HCT116 (cell line): ENCODE data around the gene ATP8B4. TPM values are rescaled to one million over a fixed set of nuclear protein-coding genes. Genes with fewer than 3 reads are reported as not detected.

Experiments used
- ATAC-seq: fragments of 200-7000 bp; cut with Tn5 transposase; 2 replicates; pipeline ENCODE4 v1.9.1; 2020; ENCODE audit warnings: mild to moderate bottlenecking, moderate library complexity
- BruUV-seq: library from RNA; stranded (reverse); fragments of 400-500 nt; replicated peaks from 2 replicates; lab custom pipeline; 2021; lab: Mats Ljungman, UMichigan
- CTCF ChIA-PET: fragments of 300-600 bp; sonication (Branson Sonifier 250); formaldehyde crosslinking; loops from one replicate; lab custom pipeline; 2021; ENCODE audit warnings: antibody characterized with exemption; lab: Charles Lee
- POLR2A ChIA-PET: fragments of 300-600, 350-600 bp; sonication (Branson Sonifier 250); formaldehyde crosslinking; loops from one replicate; lab custom pipeline; 2021; ENCODE audit warnings: antibody characterized with exemption; lab: Charles Lee
- RAD21 ChIA-PET, 2 experiments: fragments of 300-600 bp; sonication (Branson Sonifier 250); formaldehyde crosslinking; loops; one replicate each; lab custom pipeline; 2023; ENCODE audit warnings: low total read pairs in 2 of 2; ENCODE audit not compliant: uncharacterized antibody in 2 of 2, unreplicated experiment in 2 of 2, low non-redundant PET in 1 of 2; lab: Charles Lee
- DNase-seq: peaks from one replicate; pipeline ENCODE4 v3.0.0-alpha.2; 2010; ENCODE audit warnings: low read depth, low spot score
- H2AFZ ChIP-seq: fragments of 200-600 bp; shearing (Covaris generic), sonication (generic); 2 replicates; pipeline ENCODE4 v1.6.1; 2017; ENCODE audit warnings: low read depth, mixed run types, mixed read lengths, antibody characterized with exemption, low read length; ENCODE audit not compliant: poor library complexity, severe bottlenecking
- H3K27ac ChIP-seq: 2 replicates; pipeline ENCODE4 v1.5.1; 2012; ENCODE audit warnings: low read depth, low read length
- H3K27me3 ChIP-seq: fragments of 200-600 bp; sonication (generic); 2 replicates; pipeline ENCODE4 v1.6.1; 2016; ENCODE audit warnings: mixed run types, low read length, mixed read lengths; ENCODE audit not compliant: insufficient read depth
- H3K36me3 ChIP-seq, 2 experiments: fragments of 200-500 bp in 1 of 2; fragments of 200-600 bp in 1 of 2; sonication (Bioruptor generic) in 1 of 2; sonication (generic) in 1 of 2; 2 replicates each; pipeline versions ENCODE4 v1.5.1 to v1.6.1; 2014 to 2016; ENCODE audit warnings: low read length in 2 of 2, inconsistent platforms in 1 of 2, mixed read lengths in 1 of 2, mixed run types in 1 of 2; ENCODE audit not compliant: insufficient read depth in 2 of 2, control insufficient read depth in 1 of 2
- H3K4me1 ChIP-seq, 2 experiments: fragments of 200-600 bp in 1 of 2; sonication (generic) in 1 of 2; 2 replicates each; pipeline versions ENCODE4 v1.5.1 to v1.6.1; 2012 to 2017; ENCODE audit warnings: low read length in 2 of 2, inconsistent platforms in 1 of 2, mild to moderate bottlenecking in 1 of 2, mixed read lengths in 1 of 2, mixed run types in 1 of 2, moderate library complexity in 1 of 2; ENCODE audit not compliant: insufficient read depth in 2 of 2, control insufficient read depth in 1 of 2
- H3K4me2 ChIP-seq: fragments of 200-600 bp; sonication (generic); 2 replicates; pipeline ENCODE4 v1.6.1; 2017; ENCODE audit warnings: mixed run types, low read length, mixed read lengths
- H3K4me3 ChIP-seq, 2 experiments: fragments of 200-600 bp in 1 of 2; sonication (generic) in 1 of 2; replicated peaks in 1 of 2; 2 replicates each; pipeline ENCODE4 v1.5.1; 2011 to 2016; ENCODE audit warnings: low read length in 2 of 2, control low read depth in 1 of 2, low read depth in 1 of 2, mild to moderate bottlenecking in 1 of 2, mixed read lengths in 1 of 2, mixed run types in 1 of 2
- H3K79me2 ChIP-seq: fragments of 200-600 bp; sonication (generic); 2 replicates; pipeline ENCODE4 v1.6.1; 2017; ENCODE audit warnings: mild to moderate bottlenecking, mixed run types, low read length, moderate library complexity, mixed read lengths; ENCODE audit not compliant: insufficient read depth
- H3K9ac ChIP-seq: fragments of 200-600 bp; sonication (generic); 2 replicates; pipeline ENCODE4 v1.6.1; 2016; ENCODE audit warnings: low read length, mixed read lengths
- H3K9me2 ChIP-seq: fragments of 200-600 bp; sonication (generic), shearing (Covaris generic); 2 replicates; pipeline ENCODE4 v1.6.1; 2017; ENCODE audit warnings: mixed run types, mild to moderate bottlenecking, moderate library complexity; ENCODE audit not compliant: insufficient read depth
- H3K9me3 ChIP-seq, 2 experiments: fragments of 200-500 bp in 1 of 2; fragments of 200-600 bp in 1 of 2; sonication (Bioruptor generic) in 1 of 2; sonication (generic) in 1 of 2; 2 replicates each; pipeline ENCODE4 v1.6.1; 2014 to 2017; ENCODE audit warnings: low read length in 2 of 2, mixed read lengths in 2 of 2, inconsistent platforms in 1 of 2, low read depth in 1 of 2, mild to moderate bottlenecking in 1 of 2, mixed run types in 1 of 2, moderate library complexity in 1 of 2; ENCODE audit not compliant: control insufficient read depth in 1 of 2, insufficient read depth in 1 of 2
- H4K20me1 ChIP-seq: fragments of 200-600 bp; sonication (generic), shearing (Covaris generic); 2 replicates; pipeline ENCODE4 v1.6.1; 2017; ENCODE audit warnings: mixed run types, mild to moderate bottlenecking, moderate library complexity; ENCODE audit not compliant: insufficient read depth
- ATF3 ChIP-seq: IDR thresholded peaks from 2 replicates; pipeline ENCODE4 v1.6.1; 2012
- CEBPB ChIP-seq: IDR thresholded peaks from 2 replicates; pipeline ENCODE4 v1.6.1; 2012; ENCODE audit warnings: low read depth
- ELF1 ChIP-seq: IDR thresholded peaks from 2 replicates; pipeline ENCODE4 v1.6.1; 2012; ENCODE audit warnings: low read depth, borderline replicate concordance
- EZH2 ChIP-seq: fragments of 200-600 bp; sonication (generic); IDR thresholded peaks from 2 replicates; pipeline ENCODE4 v1.6.1; 2017; ENCODE audit warnings: antibody characterized with exemption, mixed run types
- FOSL1 ChIP-seq: IDR thresholded peaks from 2 replicates; pipeline ENCODE4 v1.6.1; 2012; ENCODE audit warnings: low read depth
- POLR2A ChIP-seq: IDR thresholded peaks from 2 replicates; pipeline ENCODE4 v1.7.0; 2011; ENCODE audit warnings: borderline replicate concordance; ENCODE audit not compliant: insufficient read depth, insufficient read length; ENCODE audit errors: extremely low read depth
- POLR2AphosphoS5 ChIP-seq: IDR thresholded peaks from 2 replicates; pipeline ENCODE4 v1.6.1; 2011; ENCODE audit warnings: mild to moderate bottlenecking, low read depth, low read length, moderate library complexity
- RAD21 ChIP-seq: IDR thresholded peaks from 2 replicates; pipeline ENCODE4 v1.6.1; 2012; ENCODE audit warnings: low read depth, mild to moderate bottlenecking
- REST ChIP-seq: IDR thresholded peaks from 2 replicates; pipeline ENCODE4 v1.6.1; 2012; ENCODE audit warnings: low read depth
- SIN3A ChIP-seq: IDR thresholded peaks from 2 replicates; pipeline ENCODE4 v1.6.1; 2012; ENCODE audit warnings: low read depth
- SP1 ChIP-seq: IDR thresholded peaks from 2 replicates; pipeline ENCODE4 v1.6.1; 2012; ENCODE audit warnings: low read depth
- SRF ChIP-seq: IDR thresholded peaks from 2 replicates; pipeline ENCODE4 v1.6.1; 2012; ENCODE audit warnings: low read depth
- TCF7L2 ChIP-seq: IDR thresholded peaks from 2 replicates; pipeline ENCODE4 v1.7.0; 2011; ENCODE audit warnings: borderline replicate concordance, inconsistent platforms; ENCODE audit not compliant: insufficient read depth, insufficient read length; ENCODE audit errors: extremely low read depth
- YY1 ChIP-seq: IDR thresholded peaks from 2 replicates; pipeline ENCODE4 v1.6.1; 2011; ENCODE audit warnings: low read length, low read depth, moderate library complexity, mild to moderate bottlenecking; ENCODE audit not compliant: insufficient replicate concordance; ENCODE audit errors: extremely low read depth
- ZBTB33 ChIP-seq: IDR thresholded peaks from 2 replicates; pipeline ENCODE4 v1.6.1; 2011; ENCODE audit warnings: mild to moderate bottlenecking, low read length, moderate library complexity; ENCODE audit not compliant: insufficient replicate concordance; ENCODE audit errors: extremely low read depth
- ZFX ChIP-seq: fragments of 450-650 bp; IDR thresholded peaks from 2 replicates; pipeline ENCODE4 v1.6.1; 2017
- ZNF274 ChIP-seq: fragments of 200-500 bp; sonication (Bioruptor generic); IDR thresholded peaks from 2 replicates; pipeline ENCODE4 v1.6.1; 2014; ENCODE audit warnings: mild to moderate bottlenecking, low read depth, low read length, inconsistent platforms
- intact Hi-C: fragments of 100-400 bp; cut with micrococcal nuclease; formaldehyde crosslinking; loops from 2 replicates; pipeline ENCODE4 v1.10.0; 2022
- total RNA-seq: library from RNA; stranded (reverse); gene quantifications from one replicate; pipeline ENCODE4 v1.2.1, GENCODE V29; 2021; ENCODE audit not compliant: unreplicated experiment
- TF ChIP-seq, protein P1 (sequence below), 3 experiments: fragments of 200-600 bp in 1 of 3; sonication (generic) in 1 of 3; IDR thresholded peaks in 2 of 3; conservative IDR thresholded peaks in 1 of 3; 2 replicates each; pipeline ENCODE4 v1.5.1; 2012 to 2017; ENCODE audit warnings: low read depth in 2 of 3, low read length in 2 of 3, antibody characterized with exemption in 1 of 3, borderline replicate concordance in 1 of 3, control low read depth in 1 of 3, mild to moderate bottlenecking in 1 of 3, mixed read lengths in 1 of 3, mixed run types in 1 of 3, moderate library complexity in 1 of 3; ENCODE audit not compliant: insufficient read depth in 1 of 3

ATP8B4 gene
- total RNA-seq, 1 experiment from 2014 or later = 0.25 TPM

DNA sequence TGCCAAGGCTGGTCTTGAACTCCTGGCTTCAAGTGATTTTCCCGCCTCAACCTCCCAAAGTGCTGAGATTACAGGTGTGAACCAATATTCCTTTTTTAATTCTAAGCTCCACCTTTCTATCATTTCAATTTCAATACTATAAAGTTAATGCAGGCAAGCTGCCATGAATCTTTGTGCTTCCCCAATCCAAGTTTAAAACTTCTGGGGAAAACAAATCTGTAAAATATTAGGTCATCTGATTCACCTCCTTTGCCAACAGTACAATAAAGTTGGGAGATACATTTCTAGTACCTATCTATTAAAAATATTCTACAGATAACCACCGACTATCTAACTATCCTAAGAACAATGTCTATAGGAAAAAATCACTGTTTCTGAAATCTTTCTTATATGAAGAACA lies 102.1 kb downstream of the ATP8B4 start:
- Histone ChIP-seq H3K9ac (no peak overlapping the region), H3K79me2 (no peaks in the 10 kb centered on the region), H3K4me3 (no peak overlapping the region), H3K27ac (no peak overlapping the region), H3K9me3 (no peaks in the 10 kb centered on the region), H3K36me3 (no peaks in the 10 kb centered on the region), H3K27me3 (no peaks in the 10 kb centered on the region), H2AFZ (no peak overlapping the region), H3K4me1 (no peaks in the 10 kb centered on the region), H3K9me2 (no peaks in the 10 kb centered on the region), H4K20me1 (no peaks in the 10 kb centered on the region), H3K4me2 (no peak overlapping the region)
- POLR2A ChIA-PET = no interaction called here
- intact Hi-C loops = no loop called here
- TF ChIP-seq, protein P1, sequence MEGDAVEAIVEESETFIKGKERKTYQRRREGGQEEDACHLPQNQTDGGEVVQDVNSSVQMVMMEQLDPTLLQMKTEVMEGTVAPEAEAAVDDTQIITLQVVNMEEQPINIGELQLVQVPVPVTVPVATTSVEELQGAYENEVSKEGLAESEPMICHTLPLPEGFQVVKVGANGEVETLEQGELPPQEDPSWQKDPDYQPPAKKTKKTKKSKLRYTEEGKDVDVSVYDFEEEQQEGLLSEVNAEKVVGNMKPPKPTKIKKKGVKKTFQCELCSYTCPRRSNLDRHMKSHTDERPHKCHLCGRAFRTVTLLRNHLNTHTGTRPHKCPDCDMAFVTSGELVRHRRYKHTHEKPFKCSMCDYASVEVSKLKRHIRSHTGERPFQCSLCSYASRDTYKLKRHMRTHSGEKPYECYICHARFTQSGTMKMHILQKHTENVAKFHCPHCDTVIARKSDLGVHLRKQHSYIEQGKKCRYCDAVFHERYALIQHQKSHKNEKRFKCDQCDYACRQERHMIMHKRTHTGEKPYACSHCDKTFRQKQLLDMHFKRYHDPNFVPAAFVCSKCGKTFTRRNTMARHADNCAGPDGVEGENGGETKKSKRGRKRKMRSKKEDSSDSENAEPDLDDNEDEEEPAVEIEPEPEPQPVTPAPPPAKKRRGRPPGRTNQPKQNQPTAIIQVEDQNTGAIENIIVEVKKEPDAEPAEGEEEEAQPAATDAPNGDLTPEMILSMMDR (IDR thresholded peaks at IDR 0.05 in 2 of 3, conservative IDR thresholded peaks at IDR 0.05 in 1 of 3; ENCODE audit: borderline replicate concordance in 1 of 3, insufficient read depth in 1 of 3, low read depth in 2 of 3, low read length in 2 of 3) = no peak
- TF ChIP-seq SIN3A (no peak), YY1 (no peak), RAD21 (no peak), POLR2AphosphoS5 (no peak), ATF3 (no peak), POLR2A (no peak), CEBPB (no peak), SRF (no peak), TCF7L2 (no peak), REST (no peak), ZFX (no peak), ELF1 (no peak), EZH2 (no peak), SP1 (no peak), ZNF274 (no peak), ZBTB33 (no peak), FOSL1 (no peak)
- no peak for DNase-seq
- RAD21 ChIA-PET = no interaction called here
- ATAC-seq = no peak
- no TSS peak for BruUV-seq
- CTCF ChIA-PET = interaction anchor here (2.0 kb wide), 1 partner anchor 14 kb away, joined by 7 read pairs; no protein-coding TSS in a partner anchor
